CD4-positive, CD25-positive, alpha-beta regulatory T cell (primary cell): ENCODE measurements around the gene MAP3K3. TPM values are rescaled to one million over a fixed set of nuclear protein-coding genes. Genes with fewer than 3 reads are reported as not detected.
A peak's percentile ranks its signal among the peaks of the same experiment; 100 is the strongest.

Experiments used
- ATAC-seq, 2 donors: fragments of 150-1000 bp; cut with Tn5 transposase; one replicate each; pipeline ENCODE4 v1.10.0; 2021; ENCODE audit warnings: low read depth in 2 of 2, moderate number of reproducible peaks in 2 of 2, moderate library complexity in 1 of 2
- DNase-seq, 3 donors: peaks; one replicate each; pipeline versions ENCODE4 v3.0.0 to v3.0.0-alpha.2; 2012 to 2022; ENCODE audit warnings: mixed read lengths in 1 of 3
- H3K27ac ChIP-seq: one replicate; pipeline ENCODE4 v1.7.0; 2013; ENCODE audit warnings: mild to moderate bottlenecking, low read length; ENCODE audit not compliant: insufficient read depth, poor library complexity, severe bottlenecking
- H3K27me3 ChIP-seq: one replicate; pipeline ENCODE4 v1.7.0; 2013; ENCODE audit warnings: low read length; ENCODE audit not compliant: control insufficient read depth, insufficient read depth
- H3K36me3 ChIP-seq: one replicate; pipeline ENCODE4 v1.7.0; 2013; ENCODE audit warnings: mild to moderate bottlenecking, low read length, moderate library complexity; ENCODE audit not compliant: control insufficient read depth, insufficient read depth
- H3K4me1 ChIP-seq: 2 replicates; pipeline ENCODE4 v1.7.0; 2013; ENCODE audit warnings: mild to moderate bottlenecking, low read length; ENCODE audit not compliant: insufficient read depth, control insufficient read depth, poor library complexity, severe bottlenecking
- H3K4me3 ChIP-seq: one replicate; pipeline ENCODE4 v1.7.0; 2013; ENCODE audit warnings: low read depth, mild to moderate bottlenecking, low read length, moderate library complexity
- H3K9me3 ChIP-seq, 2 experiments: 1 replicate in 1 of 2; 2 replicates in 1 of 2; pipeline ENCODE4 v1.7.0; 2013; ENCODE audit warnings: low read length in 2 of 2, mild to moderate bottlenecking in 1 of 2, moderate library complexity in 1 of 2; ENCODE audit not compliant: control insufficient read depth in 2 of 2
- H3K27ac Mint-ChIP-seq, 3 donors: one replicate each; pipeline ENCODE4 v1.8.0; 2020 to 2022; ENCODE audit warnings: mild to moderate bottlenecking in 3 of 3, mixed read lengths in 3 of 3, moderate library complexity in 2 of 3
- H3K27me3 Mint-ChIP-seq: one replicate; pipeline ENCODE4 v1.8.0; 2022; ENCODE audit warnings: mild to moderate bottlenecking, mixed read lengths
- H3K36me3 Mint-ChIP-seq: one replicate; pipeline ENCODE4 v1.8.0; 2020; ENCODE audit warnings: mixed read lengths
- H3K4me1 Mint-ChIP-seq, 4 donors: one replicate each; pipeline ENCODE4 v1.8.0; 2020 to 2022; ENCODE audit warnings: mixed read lengths in 4 of 4, mild to moderate bottlenecking in 1 of 4
- H3K4me3 Mint-ChIP-seq, 4 donors: one replicate each; pipeline ENCODE4 v1.8.0; 2020 to 2022; ENCODE audit warnings: mild to moderate bottlenecking in 4 of 4, mixed read lengths in 4 of 4, moderate library complexity in 3 of 4
- H3K9me3 Mint-ChIP-seq, 7 donors: one replicate each; pipeline ENCODE4 v1.8.0; 2020 to 2022; ENCODE audit warnings: mixed read lengths in 7 of 7, mild to moderate bottlenecking in 3 of 7, moderate library complexity in 2 of 7
- polyA plus RNA-seq, 4 donors: library from polyadenylated mRNA; unstranded; fragments of 300-500 nt; fragmentation: Illumina TruSeq; gene quantifications; one replicate each; pipeline ENCODE4 v1.2.3, GENCODE V29; 2021
- total RNA-seq: library from RNA; stranded (reverse); gene quantifications from one replicate; pipeline ENCODE4 v1.2.3, GENCODE V29; 2022

The MAP3K3 gene
- 72.9 TPM for total RNA-seq
- polyA plus RNA-seq = 10 to 100 TPM; 24.2 to 30.4 (median 27.6) TPM

- Histone ChIP-seq H3K27me3 (no peaks in the 10 kb centered on the region), H3K9me3 (no peaks in the 10 kb centered on the region), H3K4me3 (peak within 1 kb of the TSS; percentile 85), H3K36me3 (no peaks in the 10 kb centered on the region), H3K4me1 (peaks cover 31% of the 10 kb centered on the region), H3K27ac (peak within 1 kb of the TSS; percentile 71)
- Mint-ChIP-seq H3K4me1 (peaks cover 23 to 48% (median 40%) of the 10 kb centered on the region in 4 donors), H3K36me3 (peaks cover 4% of the 10 kb centered on the region), H3K4me3 (peak within 1 kb of the TSS; percentile 98 to 99 (median 99)), H3K9me3 (no peaks in the 10 kb centered on the region), H3K27me3 (no peaks in the 10 kb centered on the region), H3K27ac (peak within 1 kb of the TSS; percentile 89 to 93 (median 93))
- peak; percentile 93 to 94 for ATAC-seq
- peak; percentile 97 to 99 (median 98) for DNase-seq
These were observed at the start of gene MAP3K3 for GRCh38 chr17:63621684-63622573. Gene MAP3K3, plus strand, starts transcription at chr17:63622417. Its CDS starts 343 bp downstream, at chr17:63622760.

- no peak for ATAC-seq
- Mint-ChIP-seq H3K4me1 (peaks cover 5 to 55% (median 42%) of the 10 kb centered on the region in 4 donors), H3K27ac (peak overlapping the region; percentile 80 to 83 (median 82)), H3K9me3 (no peaks in the 10 kb centered on the region), H3K36me3 (peaks cover 12% of the 10 kb centered on the region), H3K4me3 (no peak overlapping the region), H3K27me3 (no peaks in the 10 kb centered on the region)
- Histone ChIP-seq H3K4me1 (no peaks in the 10 kb centered on the region), H3K27ac (peak overlapping the region; percentile 5), H3K36me3 (peaks cover 7% of the 10 kb centered on the region), H3K27me3 (no peaks in the 10 kb centered on the region), H3K9me3 (no peaks in the 10 kb centered on the region), H3K4me3 (no peak overlapping the region)
- DNase-seq = no peak
These were observed 48.6 kb upstream of the MAP3K3 start for GRCh38 chr17:63573634-63574033.

- H3K36me3 Mint-ChIP-seq = peaks cover 37% of the 10 kb centered on the region
- no peaks in the 10 kb centered on the region for H3K27me3 Mint-ChIP-seq
These were observed 44.0 kb upstream of the MAP3K3 start for GRCh38 chr17:63578027-63578768.

GRCh38 chr17:63578769-63579111 is 43.5 kb upstream of the MAP3K3 start:
- H3K9me3 Mint-ChIP-seq = no peaks in the 10 kb centered on the region
- Histone ChIP-seq H3K27me3 (no peaks in the 10 kb centered on the region), H3K4me3 (no peak overlapping the region), H3K4me1 (no peaks in the 10 kb centered on the region), H3K9me3 (no peaks in the 10 kb centered on the region), H3K36me3 (peaks cover 52% of the 10 kb centered on the region), H3K27ac (no peak overlapping the region)
- no peaks in the 10 kb centered on the region for H3K27me3 Mint-ChIP-seq
- no peak overlapping the region for H3K4me3 Mint-ChIP-seq
- peaks cover 42% of the 10 kb centered on the region for H3K36me3 Mint-ChIP-seq
- no peak for ATAC-seq
- peaks cover 5 to 25% (median 23%) of the 10 kb centered on the region in 4 donors for H3K4me1 Mint-ChIP-seq
- no peak overlapping the region for H3K27ac Mint-ChIP-seq
- DNase-seq = no peak

More at GRCh38 chr17:63578027-63578768, 44.0 kb upstream of the MAP3K3 start:
- Histone ChIP-seq H3K4me3 (no peak overlapping the region), H3K9me3 (no peaks in the 10 kb centered on the region), H3K4me1 (no peaks in the 10 kb centered on the region), H3K27ac (no peak overlapping the region), H3K27me3 (no peaks in the 10 kb centered on the region), H3K36me3 (peaks cover 46% of the 10 kb centered on the region)
- no peak overlapping the region for H3K4me3 Mint-ChIP-seq
- H3K9me3 Mint-ChIP-seq = no peaks in the 10 kb centered on the region
- H3K27ac Mint-ChIP-seq = peak overlapping the region; percentile 45 to 65 (median 62)
- DNase-seq (no peak), ATAC-seq (no peak)
- peaks cover 5 to 28% (median 24%) of the 10 kb centered on the region in 4 donors for H3K4me1 Mint-ChIP-seq

GRCh38 chr17:63579633-63580032 is 42.6 kb upstream of the MAP3K3 start:
- no peak for ATAC-seq
- Mint-ChIP-seq H3K9me3 (no peaks in the 10 kb centered on the region), H3K36me3 (peaks cover 41% of the 10 kb centered on the region), H3K4me1 (peaks cover 5 to 19% (median 16%) of the 10 kb centered on the region in 4 donors), H3K27ac (no peak overlapping the region), H3K27me3 (no peaks in the 10 kb centered on the region), H3K4me3 (no peak overlapping the region)
- no peaks in the 10 kb centered on the region for H3K4me1 ChIP-seq
- no peaks in the 10 kb centered on the region for H3K27me3 ChIP-seq
- H3K27ac ChIP-seq = no peak overlapping the region
- no peak overlapping the region for H3K4me3 ChIP-seq
- no peak for DNase-seq
- peaks cover 56% of the 10 kb centered on the region for H3K36me3 ChIP-seq
- no peaks in the 10 kb centered on the region for H3K9me3 ChIP-seq

GRCh38 chr17:63587770-63588169 is 34.4 kb upstream of the MAP3K3 start:
- Histone ChIP-seq H3K27me3 (no peaks in the 10 kb centered on the region), H3K36me3 (peaks cover 74% of the 10 kb centered on the region), H3K4me1 (peaks cover 7% of the 10 kb centered on the region), H3K9me3 (no peaks in the 10 kb centered on the region), H3K27ac (no peak overlapping the region), H3K4me3 (no peak overlapping the region)
- H3K4me1 Mint-ChIP-seq = peaks cover 0 to 5% (median 0%) of the 10 kb centered on the region in 4 donors
- no peak for ATAC-seq
- DNase-seq = no peak
- no peaks in the 10 kb centered on the region for H3K27me3 Mint-ChIP-seq
- no peaks in the 10 kb centered on the region for H3K9me3 Mint-ChIP-seq
- H3K27ac Mint-ChIP-seq = peak overlapping the region in 1 of 3 donors; percentile 2
- peaks cover 66% of the 10 kb centered on the region for H3K36me3 Mint-ChIP-seq
- no peak overlapping the region for H3K4me3 Mint-ChIP-seq

- H3K36me3 ChIP-seq = peaks cover 69% of the 10 kb centered on the region
- no peaks in the 10 kb centered on the region for H3K27me3 Mint-ChIP-seq
These were observed 33.4 kb upstream of the MAP3K3 start for GRCh38 chr17:63588797-63589196.

More at GRCh38 chr17:63588797-63589196, 33.4 kb upstream of the MAP3K3 start:
- peak overlapping the region in 1 of 3 donors; percentile 52 for H3K27ac Mint-ChIP-seq
- no peaks in the 10 kb centered on the region for H3K27me3 ChIP-seq
- no peak overlapping the region for H3K4me3 Mint-ChIP-seq
- no peaks in the 10 kb centered on the region for H3K9me3 Mint-ChIP-seq
- H3K36me3 Mint-ChIP-seq = peaks cover 57% of the 10 kb centered on the region
- no peaks in the 10 kb centered on the region for H3K9me3 ChIP-seq
- H3K4me1 ChIP-seq = peaks cover 7% of the 10 kb centered on the region
- DNase-seq (no peak), ATAC-seq (no peak)
- no peak overlapping the region for H3K4me3 ChIP-seq
- H3K27ac ChIP-seq = no peak overlapping the region
- peaks cover 0 to 5% (median 0%) of the 10 kb centered on the region in 4 donors for H3K4me1 Mint-ChIP-seq
